Measurements from ENCODE around the gene DMGDH.
"Not testable (repeated sequence)": the region's sequence is repeated elsewhere in the genome, so short reads cannot be mapped to it uniquely, and the experiment has no call there.

DMGDH gene

GRCh38 chr5:79008362-79008761 is 61.1 kb downstream of the DMGDH start:
- DNase-seq, result no peak

GRCh38 chr5:79007872-79008271 is 61.6 kb downstream of the DMGDH start:
- no peak for DNase-seq

DNA sequence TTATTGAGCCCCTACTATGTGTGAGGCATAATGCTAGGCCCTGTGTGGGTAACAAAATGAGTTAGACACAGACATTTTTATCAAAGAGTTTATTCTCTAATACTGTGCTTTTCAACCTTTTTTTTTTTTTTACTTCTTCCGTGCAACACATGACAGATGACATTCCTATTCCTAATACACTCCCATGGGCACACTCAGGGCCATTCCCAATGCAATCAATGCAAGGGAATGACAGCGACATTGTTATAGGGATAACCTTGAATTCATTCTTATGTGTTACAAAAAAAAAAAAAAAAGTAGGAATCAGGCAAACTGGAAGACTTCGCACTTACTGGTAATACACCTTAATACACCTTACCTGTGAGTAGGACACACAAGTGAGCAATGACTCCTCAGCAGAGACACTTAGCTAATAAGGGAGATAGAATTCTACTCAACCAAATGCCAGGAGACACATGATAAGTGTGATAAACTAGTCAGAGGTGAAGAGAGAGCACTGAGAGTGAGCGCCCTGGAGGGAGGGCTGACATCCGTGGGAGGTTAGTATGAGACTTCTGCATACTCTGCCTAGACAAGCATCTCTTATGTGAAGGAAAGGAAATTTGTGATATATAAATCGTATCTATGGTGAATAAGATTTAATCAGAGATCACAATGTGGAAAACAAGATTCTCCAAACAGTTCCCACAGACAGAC is 63.4 kb downstream of the DMGDH start:
- DNase-seq, result no peak

- no peak for DNase-seq
These were observed 64.3 kb downstream of the DMGDH start for GRCh38 chr5:79005151-79005550.

DNA sequence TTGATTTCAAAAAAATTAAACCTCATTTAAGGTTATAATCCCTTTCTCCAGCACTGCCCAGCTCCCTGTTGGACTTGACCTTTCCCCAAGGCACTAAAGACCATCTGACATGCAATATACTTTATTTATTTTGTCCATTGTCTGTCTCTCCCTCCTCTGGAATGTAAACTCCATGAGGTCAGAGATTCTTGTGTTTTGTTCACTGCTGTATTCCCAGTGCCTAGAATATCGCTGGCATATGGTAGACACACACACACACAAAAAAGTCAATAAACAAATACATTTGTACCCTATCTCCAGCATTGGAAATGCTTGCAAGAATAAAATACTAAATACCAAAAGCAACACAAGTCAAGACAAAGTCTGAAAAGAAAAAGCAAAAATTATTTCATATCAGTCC is 67.1 kb downstream of the DMGDH start:
- DNase-seq, result no peak

DNA sequence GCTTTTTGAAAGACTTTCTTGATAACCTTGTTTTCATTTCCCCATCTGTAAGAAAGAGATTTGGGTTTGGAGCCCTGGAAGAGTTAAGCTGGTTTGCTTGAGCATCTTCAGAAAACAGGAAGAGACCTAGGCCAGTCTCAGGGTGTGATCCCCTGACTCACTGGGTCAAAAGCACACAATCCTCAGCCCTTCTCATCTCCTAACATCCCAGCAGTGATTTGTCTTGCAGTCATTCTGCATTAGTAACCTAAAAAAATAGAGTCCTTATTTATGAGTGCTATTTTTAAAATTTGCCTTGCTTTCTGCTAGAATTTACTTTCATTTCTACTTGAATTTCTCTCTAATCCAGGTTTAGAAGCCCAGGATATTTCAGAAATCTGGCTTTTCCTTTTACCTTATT is 68.0 kb downstream of the DMGDH start:
- DNase-seq, result no peak

DNA sequence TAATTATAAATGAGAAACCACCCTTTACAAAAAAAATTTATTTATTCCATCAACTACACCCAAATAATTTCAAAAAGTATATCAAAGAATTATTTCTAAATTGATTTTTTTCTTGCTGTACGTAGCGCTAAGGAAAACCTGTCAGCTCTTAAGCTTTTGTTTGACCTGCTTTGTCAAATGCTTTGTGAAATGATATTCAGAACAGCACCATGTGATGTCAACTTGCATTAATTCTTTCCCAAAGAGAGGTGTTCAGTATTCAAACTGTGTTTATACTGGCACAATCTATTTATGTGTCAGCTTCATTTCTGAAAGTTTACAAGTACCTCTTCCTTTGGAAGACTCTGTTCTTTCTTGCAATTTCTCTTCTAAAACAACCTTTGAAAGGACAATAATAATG is 72.4 kb downstream of the DMGDH start:
- no peak for DNase-seq

- DNase-seq, result no peak
These were observed 73.9 kb downstream of the DMGDH start for GRCh38 chr5:78995521-78996007.

DNA sequence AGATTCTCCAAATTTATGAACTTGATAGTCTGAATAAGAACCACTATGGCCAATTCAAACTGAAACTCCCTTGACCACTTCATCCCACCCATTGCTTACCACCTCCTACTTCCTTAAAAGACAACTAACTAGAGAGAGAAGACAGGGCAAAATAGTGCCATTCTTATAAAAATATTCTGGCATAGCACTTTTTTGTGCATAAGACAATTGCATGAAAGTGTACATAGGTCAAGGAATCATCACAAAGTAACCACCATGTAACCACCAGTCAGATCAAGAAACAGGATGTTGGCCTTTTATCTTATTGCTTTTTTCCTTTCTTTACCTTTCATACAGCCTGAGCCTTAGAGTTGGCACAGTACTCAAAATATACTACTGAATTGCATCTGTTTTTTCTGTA is 76.3 kb downstream of the DMGDH start:
- no peak for DNase-seq

DNA sequence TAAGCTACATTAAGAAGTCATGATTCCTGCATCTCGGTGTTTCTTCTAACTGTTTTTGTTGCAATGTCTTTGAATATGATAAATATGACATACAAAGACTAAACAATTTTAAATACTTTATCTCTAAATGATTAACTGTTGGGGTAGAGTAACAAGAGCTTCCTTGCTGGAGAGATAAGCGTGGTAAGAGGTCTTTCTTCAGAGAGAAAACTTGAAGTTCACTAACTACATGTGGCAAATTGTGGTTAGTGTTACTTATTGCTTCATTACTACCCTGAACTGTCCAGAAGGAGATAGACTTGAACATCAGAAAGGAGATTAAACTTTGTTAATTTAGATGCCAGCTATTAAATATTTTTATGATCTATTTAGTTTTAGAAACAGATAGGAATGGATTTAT is 77.3 kb downstream of the DMGDH start:
- DNase-seq, result no peak

GRCh38 chr5:78989080-78989479 is 80.4 kb downstream of the DMGDH start:
- DNase-seq, result no peak

GRCh38 chr5:78985725-78986223 is 83.7 kb downstream of the DMGDH start:
- DNase-seq, result peak; percentile 66

DNA sequence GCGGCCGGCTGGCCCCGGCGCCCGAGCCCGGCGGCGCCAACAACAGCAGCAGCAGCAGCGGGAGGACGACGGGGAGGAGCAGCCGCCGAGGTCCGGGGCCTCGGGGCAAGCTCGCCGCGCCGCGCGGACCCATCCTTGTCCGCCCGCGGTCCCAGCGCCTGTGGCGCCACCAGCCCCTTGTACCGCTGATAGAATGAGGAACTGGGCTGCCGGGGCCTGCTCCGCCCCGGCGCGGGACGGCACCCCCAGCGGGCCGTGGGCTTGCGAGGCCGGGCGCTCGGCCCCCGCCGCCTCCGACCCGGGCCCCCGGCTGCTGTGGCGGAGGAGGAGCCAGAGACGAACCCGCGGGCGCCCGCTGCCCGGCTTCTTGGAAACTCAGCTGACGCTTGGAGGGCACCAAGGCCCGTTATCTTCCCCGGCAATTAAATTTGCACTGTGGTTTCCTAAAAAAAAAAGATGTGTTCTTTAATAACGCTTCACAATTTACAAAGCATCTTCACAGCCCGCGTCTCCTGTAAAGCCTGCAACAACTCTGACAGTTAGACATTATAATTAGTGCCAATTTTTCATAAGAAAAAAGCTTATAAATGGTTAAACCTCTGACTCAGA is 84.3 kb downstream of the DMGDH start, which contains the start of gene ARSB:
Gene ARSB, minus strand, starts transcription at position 195 of the 609 bp plus-strand sequence. Its CDS starts 62 bp downstream, at position 133.
- peak; percentile 22 for DNase-seq

- DNase-seq, result peak; percentile 73
These were observed 84.9 kb downstream of the DMGDH start for GRCh38 chr5:78984439-78985115.

- DNase-seq, result no peak
These were observed 85.7 kb downstream of the DMGDH start for GRCh38 chr5:78983601-78984438.

- not testable (repeated sequence) for DNase-seq
These were observed 86.3 kb downstream of the DMGDH start for GRCh38 chr5:78983194-78983593.

- DNase-seq, result no peak
These were observed 89.6 kb downstream of the DMGDH start for GRCh38 chr5:78979909-78980308.

DNA sequence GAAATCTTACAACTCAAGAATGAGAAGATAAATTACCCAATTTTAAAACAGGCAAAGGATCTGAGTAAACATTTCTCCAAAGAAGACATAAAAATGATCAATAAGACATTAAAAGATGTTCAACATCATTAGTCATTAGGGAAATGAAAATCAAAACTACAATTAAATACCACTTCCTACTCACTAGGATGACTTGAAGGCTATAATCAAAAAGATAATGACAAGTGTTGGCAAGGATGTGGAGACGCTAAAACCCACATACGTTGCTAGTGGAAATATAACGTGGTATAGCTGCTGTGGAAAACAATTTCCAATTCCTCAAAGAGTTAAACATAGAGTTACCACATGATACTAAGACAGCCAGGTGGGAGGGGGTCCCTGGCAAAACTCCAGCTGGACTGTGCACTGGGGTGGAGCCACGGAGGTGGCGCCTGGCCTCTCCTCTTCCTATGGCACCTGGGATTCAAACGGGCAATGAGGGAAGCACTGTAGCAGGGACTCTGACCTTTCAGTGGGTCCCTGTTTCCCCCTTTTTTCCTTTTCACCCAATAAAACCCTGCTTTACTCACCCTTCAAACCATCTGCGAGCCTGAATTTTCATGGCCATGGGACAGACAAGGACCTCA is 90.2 kb downstream of the DMGDH start:
- DNase-seq, result no peak

DNA sequence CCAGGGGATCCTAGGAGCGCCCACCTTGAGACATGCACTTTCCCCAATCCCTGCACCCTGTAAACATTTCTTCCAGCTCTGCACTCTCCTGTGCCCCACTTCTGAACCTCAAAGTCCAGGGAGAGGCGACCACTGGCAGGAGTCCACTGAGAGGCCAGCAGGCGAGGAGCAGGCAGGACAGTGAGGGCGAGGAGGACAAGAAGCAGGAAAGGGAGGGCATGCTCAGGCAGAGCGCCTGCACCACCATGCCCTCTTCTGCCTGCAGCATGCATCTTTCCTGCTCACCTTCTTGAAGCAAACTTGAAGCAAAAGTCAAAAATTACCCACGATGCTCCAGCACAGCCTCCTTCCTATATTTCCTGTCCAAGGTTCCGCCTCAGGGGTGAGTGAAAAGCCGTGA is 94.4 kb downstream of the DMGDH start:
- no peak for DNase-seq

- no peak for DNase-seq
These were observed 94.9 kb downstream of the DMGDH start for GRCh38 chr5:78974601-78975000.

DNA sequence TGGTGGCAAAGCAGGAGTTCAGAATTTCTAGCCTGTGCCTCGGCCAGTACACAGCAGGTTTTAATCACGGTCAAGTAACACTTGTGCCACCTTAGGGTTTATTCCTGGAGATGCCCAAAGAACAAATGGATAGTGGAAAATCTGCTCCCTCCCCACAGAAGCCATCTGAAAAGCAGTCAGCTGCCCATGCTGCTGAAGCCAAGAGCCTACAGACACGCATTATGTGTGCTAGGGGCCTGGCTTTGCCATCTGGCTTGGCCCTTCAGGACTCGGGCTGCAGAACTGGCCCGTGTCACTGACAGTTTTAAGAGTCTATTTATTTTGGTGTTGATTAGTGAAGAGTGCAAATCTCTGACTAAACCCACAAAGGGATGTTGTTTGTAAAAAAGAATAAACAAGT is 95.5 kb downstream of the DMGDH start:
- no peak for DNase-seq

DNA sequence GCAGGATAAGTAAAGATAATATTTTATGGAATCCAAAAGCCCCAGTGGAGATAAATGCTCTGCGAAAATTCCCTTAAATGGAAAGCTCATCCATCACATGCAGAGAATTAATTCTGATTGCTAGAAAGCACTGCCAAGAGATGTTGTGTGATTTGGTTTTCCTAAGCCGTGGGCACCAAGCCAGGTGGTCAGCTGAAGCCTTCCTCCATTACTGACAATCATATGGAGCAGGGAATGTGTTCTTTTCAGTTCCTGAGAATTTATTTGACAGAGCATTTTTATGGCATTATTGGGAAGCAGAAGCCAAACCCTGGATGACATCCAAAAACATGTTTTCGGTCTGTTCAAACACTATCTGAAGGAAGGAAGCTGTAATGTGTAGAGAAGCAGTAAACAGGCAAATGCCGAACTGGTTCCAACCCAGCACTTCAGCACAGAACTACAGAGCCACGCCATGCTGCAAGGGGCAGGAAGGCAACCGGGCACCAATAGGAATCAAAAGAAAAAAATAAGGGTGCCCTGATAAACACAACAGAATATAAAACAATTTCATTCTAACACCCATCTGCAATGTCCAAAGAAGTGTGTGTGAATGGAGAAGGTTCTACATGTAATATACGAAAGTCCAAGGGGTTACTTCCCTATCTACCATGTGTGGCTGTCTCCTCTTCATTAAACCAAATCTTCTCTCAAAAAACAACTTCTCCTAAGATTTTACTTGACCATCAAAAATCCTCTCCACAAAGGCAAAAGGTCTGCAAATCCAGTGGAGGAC is 96.6 kb downstream of the DMGDH start:
- peak; percentile 29 for DNase-seq

All from SHP77 treated with DMSO at 0.1 percent for 48 hours (cell line).